Aorta (tissue), 5 donors: ENCODE measurements around the gene WNK4. TPM values are rescaled to one million over a fixed set of nuclear protein-coding genes. Genes with fewer than 3 reads are reported as not detected.

Experiments
- ATAC-seq: fragments of 200-7000 bp; cut with Tn5 transposase; one replicate; pipeline ENCODE4 v1.9.1; 2022; ENCODE audit warnings: moderate library complexity; ENCODE audit not compliant: low FRiP score
- DNase-seq, 2 donors: peaks; one replicate each; pipeline ENCODE4 v3.0.0-alpha.2; 2020
- H3K27ac ChIP-seq, 2 donors: one replicate each; pipeline ENCODE4 v1.5.1; 2013; ENCODE audit warnings: low read length in 2 of 2, mild to moderate bottlenecking in 2 of 2, moderate library complexity in 2 of 2, control low read depth in 1 of 2, inconsistent platforms in 1 of 2, low read depth in 1 of 2
- H3K27me3 ChIP-seq, 2 donors: one replicate each; pipeline ENCODE4 v1.6.1; 2013; ENCODE audit warnings: control low read depth in 1 of 2, low read length in 1 of 2, mild to moderate bottlenecking in 1 of 2, moderate library complexity in 1 of 2; ENCODE audit not compliant: insufficient read depth in 2 of 2, control insufficient read depth in 1 of 2
- H3K36me3 ChIP-seq, 2 donors: one replicate each; pipeline ENCODE4 v1.6.1; 2013; ENCODE audit warnings: control low read depth in 1 of 2, low read length in 1 of 2, mild to moderate bottlenecking in 1 of 2; ENCODE audit not compliant: insufficient read depth in 2 of 2, control insufficient read depth in 1 of 2
- H3K4me1 ChIP-seq, 2 donors: one replicate each; pipeline ENCODE4 v1.6.1; 2013; ENCODE audit warnings: low read length in 2 of 2, control low read depth in 1 of 2, mild to moderate bottlenecking in 1 of 2, moderate library complexity in 1 of 2; ENCODE audit not compliant: insufficient read depth in 2 of 2, control insufficient read depth in 1 of 2
- H3K4me3 ChIP-seq, 2 donors: one replicate each; pipeline ENCODE4 v1.5.1; 2013; ENCODE audit warnings: low read length in 2 of 2, control low read depth in 1 of 2, mild to moderate bottlenecking in 1 of 2
- H3K9me3 ChIP-seq: one replicate; pipeline ENCODE4 v1.6.1; 2013; ENCODE audit warnings: mild to moderate bottlenecking, low read length; ENCODE audit not compliant: control insufficient read depth
- WGBS, 2 donors: extraction: QIAGEN DNeasy Blood & Tissue Kit; methylation state at CpG; one replicate each; pipeline ENCODE4 v1.1.7; 2013; 5-methylcytosine and 5-hydroxymethylcytosine counted together
- intact Hi-C, 2 donors: fragments of 100-400 bp; cut with DNase I; formaldehyde crosslinking; loops; one replicate each; pipeline versions ENCODE4 v1.14.2 to v1.15.0; 2022
- polyA plus RNA-seq, 2 donors: library from polyadenylated mRNA; stranded (reverse); fragments of 200-250 nt; gene quantifications; one replicate each; pipeline ENCODE4 v1.2.3, GENCODE V29; 2013
- total RNA-seq, 2 donors: library from RNA; stranded (reverse); fragmentation: NEBNext Ultra II Directional; extraction: Animal tissue kit (Norgen Biotek cat#: 25700); gene quantifications; one replicate each; pipeline ENCODE4 v1.2.1, GENCODE V29; 2021
- donor health status: healthy with polysubstance abuse.
- donor health status: Bipolar disorder and iron deficiency.
- donor health status: DM: no; HTN: no; CAD: no.
- donor health status: DM: no; HTN: no; CAD: no.
- donor health status: DM: yes; HTN: yes; CAD: no.

WNK4 gene
- total and polyA plus RNA-seq, 4 donors: 0.19 to 1.1 (median 0.24) TPM; not detected in 1

GRCh38 chr17:42818379-42818778 is 38.0 kb downstream of the WNK4 start:
- ATAC-seq: no peak
- H3K4me3 ChIP-seq: no peak overlapping the region
- peaks cover 12 to 20% of the 10 kb centered on the region in 2 donors for H3K36me3 ChIP-seq
- no peaks in the 10 kb centered on the region for H3K9me3 ChIP-seq
- DNase-seq: no peak
- H3K27me3 ChIP-seq: no peaks in the 10 kb centered on the region
- peaks cover 0 to under 1% of the 10 kb centered on the region in 2 donors for H3K4me1 ChIP-seq
- H3K27ac ChIP-seq: no peak overlapping the region
- intact Hi-C loops: no loop called here
- WGBS, 2 donors: 77 to 82% methylated on average over 5 of the region's 5 CpGs

- WGBS, 2 donors: 18 to 22% methylated on average over 2 of the region's 2 CpGs
- H3K36me3 ChIP-seq: peaks cover 7 to 14% of the 10 kb centered on the region in 2 donors
- no peak for ATAC-seq
Observed at GRCh38 chr17:42819939-42820535, 39.6 kb downstream of the WNK4 start.

GRCh38 chr17:42821176-42821575 is 40.8 kb downstream of the WNK4 start:
- 88 to 89% methylated on average over 7 of the region's 7 CpGs for WGBS, 2 donors
- Histone ChIP-seq H3K27me3 (no peaks in the 10 kb centered on the region), H3K36me3 (peaks cover 3 to 7% of the 10 kb centered on the region in 2 donors), H3K9me3 (no peaks in the 10 kb centered on the region), H3K27ac (no peak overlapping the region), H3K4me3 (no peak overlapping the region), H3K4me1 (peaks cover 2 to 3% of the 10 kb centered on the region in 2 donors)
- intact Hi-C loops: loop anchor here in 1 of 2 donors (5.0 kb wide), 1 partner anchor 99 kb away; no protein-coding TSS in a partner anchor
- ATAC-seq (no peak), DNase-seq (no peak)

More at GRCh38 chr17:42819939-42820535, 39.6 kb downstream of the WNK4 start:
- no peak overlapping the region for H3K27ac ChIP-seq
- peaks cover 2 to 3% of the 10 kb centered on the region in 2 donors for H3K4me1 ChIP-seq
- H3K4me3 ChIP-seq: no peak overlapping the region
- intact Hi-C loops: loop anchor here in 1 of 2 donors (5.0 kb wide), 1 partner anchor 98 kb away; no protein-coding TSS in a partner anchor
- peak; percentile 62 to 83 for DNase-seq
- H3K27me3 ChIP-seq: no peaks in the 10 kb centered on the region
- H3K9me3 ChIP-seq: no peaks in the 10 kb centered on the region

- Histone ChIP-seq H3K4me1 (peaks cover 2 to 3% of the 10 kb centered on the region in 2 donors), H3K27me3 (no peaks in the 10 kb centered on the region), H3K36me3 (no peaks in the 10 kb centered on the region), H3K27ac (no peak overlapping the region), H3K4me3 (no peak overlapping the region), H3K9me3 (no peaks in the 10 kb centered on the region)
- 77 to 87% methylated on average over 1 of the region's 1 CpG for WGBS, 2 donors
- ATAC-seq (no peak), DNase-seq (no peak)
- intact Hi-C loops: no loop called here
Observed at GRCh38 chr17:42827472-42827871, 47.1 kb downstream of the WNK4 start.

- ATAC-seq (no peak), DNase-seq (no peak)
- no peak overlapping the region for H3K27ac ChIP-seq
- H3K36me3 ChIP-seq: no peaks in the 10 kb centered on the region
- no peaks in the 10 kb centered on the region for H3K27me3 ChIP-seq
- H3K4me3 ChIP-seq: no peak overlapping the region
- H3K9me3 ChIP-seq: no peaks in the 10 kb centered on the region
- no peaks in the 10 kb centered on the region for H3K4me1 ChIP-seq
- intact Hi-C loops: loop anchor here in 1 of 2 donors (10.0 kb wide), 1 partner anchor 256 kb away; the partner anchor contains the start of gene PSMC3IP
Observed at GRCh38 chr17:42830971-42831370, 50.6 kb downstream of the WNK4 start.

GRCh38 chr17:42832213-42832933 is 52.0 kb downstream of the WNK4 start:
- WGBS, 2 donors: 49 to 52% methylated on average over 9 of the region's 9 CpGs
- no peak for DNase-seq

GRCh38 chr17:42832934-42833766 is 52.7 kb downstream of the WNK4 start, which contains the start of gene PSME3:
PSME3 (plus strand) TSS chr17:42833397; CDS start chr17:42833632, 235 bp downstream.
- Histone ChIP-seq H3K4me1 (no peaks in the 10 kb centered on the region), H3K27ac (peak within 1 kb of the TSS; percentile 14 to 68), H3K4me3 (peak within 1 kb of the TSS; percentile 68 to 74), H3K9me3 (no peaks in the 10 kb centered on the region), H3K36me3 (peaks cover 0 to 2% of the 10 kb centered on the region in 2 donors), H3K27me3 (no peaks in the 10 kb centered on the region)
- intact Hi-C loops: loop anchor here in 1 of 2 donors (10.0 kb wide), 1 partner anchor 258 kb away; the partner anchor contains the start of gene PSMC3IP
- ATAC-seq (peak; percentile 96), DNase-seq (peak; percentile 95 to 98)
- 0% methylated on average over 68 to 71 of the region's 71 CpGs for WGBS, 2 donors

More at GRCh38 chr17:42832213-42832933, 52.0 kb downstream of the WNK4 start:
- Histone ChIP-seq H3K9me3 (no peaks in the 10 kb centered on the region), H3K27me3 (no peaks in the 10 kb centered on the region), H3K27ac (peak overlapping the region in 1 of 2 donors; percentile 68), H3K4me3 (peak overlapping the region; percentile 32 to 74), H3K4me1 (no peaks in the 10 kb centered on the region), H3K36me3 (no peaks in the 10 kb centered on the region)
- ATAC-seq: no peak
- intact Hi-C loops: loop anchor here in 1 of 2 donors (10.0 kb wide), 1 partner anchor 258 kb away; the partner anchor contains the start of gene PSMC3IP

GRCh38 chr17:42833767-42834422 is 53.5 kb downstream of the WNK4 start:
- ATAC-seq (peak; percentile 4), DNase-seq (no peak)
- Histone ChIP-seq H3K36me3 (peaks cover 4% of the 10 kb centered on the region in 2 donors), H3K4me3 (peak overlapping the region; percentile 68 to 74), H3K4me1 (no peaks in the 10 kb centered on the region), H3K27ac (peak overlapping the region; percentile 14 to 22), H3K27me3 (no peaks in the 10 kb centered on the region), H3K9me3 (no peaks in the 10 kb centered on the region)
- 7 to 8% methylated on average over 18 of the region's 18 CpGs for WGBS, 2 donors
- intact Hi-C loops: loop anchor here in 1 of 2 donors (10.0 kb wide), 1 partner anchor 259 kb away; the partner anchor contains the start of gene PSMC3IP
